ENCODE data around the gene TNK1.

- TF ChIP-seq, protein P1, sequence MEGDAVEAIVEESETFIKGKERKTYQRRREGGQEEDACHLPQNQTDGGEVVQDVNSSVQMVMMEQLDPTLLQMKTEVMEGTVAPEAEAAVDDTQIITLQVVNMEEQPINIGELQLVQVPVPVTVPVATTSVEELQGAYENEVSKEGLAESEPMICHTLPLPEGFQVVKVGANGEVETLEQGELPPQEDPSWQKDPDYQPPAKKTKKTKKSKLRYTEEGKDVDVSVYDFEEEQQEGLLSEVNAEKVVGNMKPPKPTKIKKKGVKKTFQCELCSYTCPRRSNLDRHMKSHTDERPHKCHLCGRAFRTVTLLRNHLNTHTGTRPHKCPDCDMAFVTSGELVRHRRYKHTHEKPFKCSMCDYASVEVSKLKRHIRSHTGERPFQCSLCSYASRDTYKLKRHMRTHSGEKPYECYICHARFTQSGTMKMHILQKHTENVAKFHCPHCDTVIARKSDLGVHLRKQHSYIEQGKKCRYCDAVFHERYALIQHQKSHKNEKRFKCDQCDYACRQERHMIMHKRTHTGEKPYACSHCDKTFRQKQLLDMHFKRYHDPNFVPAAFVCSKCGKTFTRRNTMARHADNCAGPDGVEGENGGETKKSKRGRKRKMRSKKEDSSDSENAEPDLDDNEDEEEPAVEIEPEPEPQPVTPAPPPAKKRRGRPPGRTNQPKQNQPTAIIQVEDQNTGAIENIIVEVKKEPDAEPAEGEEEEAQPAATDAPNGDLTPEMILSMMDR (IDR thresholded peaks at IDR 0.05) = no peak
- no peak for TF ChIP-seq POLR2A (IDR thresholded peaks at IDR 0.05)
- TF ChIP-seq POLR2AphosphoS5 (IDR thresholded peaks at IDR 0.05) = no peak
Measured at GRCh38 chr17:7410634-7411426, 29.9 kb downstream of the TNK1 start.

Data from upper lobe of left lung (tissue), 4 donors.